Loucy (cell line): ENCODE results near the gene PTPRN2.

Source experiments
- H2AFZ ChIP-seq: fragments of 200-600 bp; sonication (generic); 2 replicates; pipeline ENCODE4 v1.6.0; 2016; ENCODE audit warnings: antibody characterized with exemption, mild to moderate bottlenecking, low read length, moderate library complexity
- H3F3A ChIP-seq: fragments of 200-600 bp; 2 replicates; pipeline ENCODE4 v1.6.0; 2016; ENCODE audit warnings: antibody characterized with exemption, low read depth, mild to moderate bottlenecking
- H3K27me3 ChIP-seq: fragments of 200-600 bp; sonication (generic); 2 replicates; pipeline ENCODE4 v1.6.1; 2014; ENCODE audit warnings: low read length, mild to moderate bottlenecking; ENCODE audit not compliant: insufficient read depth, poor library complexity, severe bottlenecking
- H3K36me3 ChIP-seq: fragments of 200-600 bp; sonication (generic); 2 replicates; pipeline ENCODE4 v1.6.1; 2016; ENCODE audit warnings: low read length; ENCODE audit not compliant: insufficient read depth
- H3K4me1 ChIP-seq: fragments of 200-600 bp; sonication (generic); 2 replicates; pipeline ENCODE4 v1.5.1; 2014; ENCODE audit warnings: low read length, mild to moderate bottlenecking; ENCODE audit not compliant: insufficient read depth, poor library complexity, severe bottlenecking
- H3K4me2 ChIP-seq: fragments of 200-600 bp; sonication (generic); 2 replicates; pipeline ENCODE4 v1.6.0; 2014; ENCODE audit warnings: antibody characterized with exemption, low read length, low read depth, mild to moderate bottlenecking; ENCODE audit not compliant: poor library complexity, severe bottlenecking
- H3K4me3 ChIP-seq: fragments of 200-600 bp; sonication (generic); 2 replicates; pipeline ENCODE4 v1.5.1; 2014; ENCODE audit warnings: low read length, mild to moderate bottlenecking, mixed read lengths; ENCODE audit not compliant: poor library complexity, severe bottlenecking
- H3K79me2 ChIP-seq: fragments of 200-600 bp; sonication (generic); 2 replicates; pipeline ENCODE4 v1.6.1; 2014; ENCODE audit warnings: low read length; ENCODE audit not compliant: insufficient read depth
- H3K9ac ChIP-seq: fragments of 200-600 bp; sonication (generic); 2 replicates; pipeline ENCODE4 v1.6.0; 2014; ENCODE audit warnings: mild to moderate bottlenecking, low read depth, low read length, moderate library complexity; ENCODE audit not compliant: poor library complexity, severe bottlenecking
- H3K9me2 ChIP-seq: fragments of 200-600 bp; sonication (generic); replicated peaks from 2 replicates; pipeline ENCODE4 v1.6.1; 2016; ENCODE audit warnings: low read depth, low read length, mixed read lengths
- H3K9me3 ChIP-seq: fragments of 200-600 bp; sonication (generic); 2 replicates; pipeline ENCODE4 v1.6.1; 2014; ENCODE audit warnings: mild to moderate bottlenecking, antibody characterized with exemption, low read length, low read depth; ENCODE audit not compliant: insufficient read depth
- H4K20me1 ChIP-seq: fragments of 200-600 bp; sonication (generic); 2 replicates; pipeline ENCODE4 v1.6.0; 2014; ENCODE audit warnings: antibody characterized with exemption, low read length, mild to moderate bottlenecking; ENCODE audit not compliant: insufficient read depth, poor library complexity, severe bottlenecking
- EZH2phosphoT487 ChIP-seq: fragments of 200-600 bp; IDR thresholded peaks from 2 replicates; pipeline ENCODE4 v1.6.1; 2018; ENCODE audit warnings: antibody characterized with exemption, mild to moderate bottlenecking, moderate library complexity, borderline replicate concordance
- TF ChIP-seq, protein P1 (sequence below): fragments of 200-600 bp; sonication (generic); conservative IDR thresholded peaks from 2 replicates; pipeline ENCODE4 v1.5.1; 2014; ENCODE audit warnings: mild to moderate bottlenecking, antibody characterized with exemption, low read length

Gene PTPRN2

DNA sequence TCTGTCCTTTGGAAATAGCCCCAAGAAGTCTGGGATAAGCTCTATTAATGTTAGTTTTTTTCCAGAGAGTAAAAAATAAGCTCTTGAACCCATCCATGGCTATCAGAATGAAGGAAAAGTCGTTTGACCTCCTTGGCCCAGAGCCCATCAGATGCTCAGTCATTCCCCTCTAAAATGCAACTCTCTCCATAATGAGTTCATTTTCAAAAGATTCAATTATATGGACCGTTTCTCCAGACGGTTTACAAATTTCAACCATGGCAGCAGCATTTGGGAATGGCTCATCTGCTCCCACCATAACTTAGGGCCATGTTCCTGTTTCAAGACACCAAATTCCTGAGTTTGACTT is 220.0 kb downstream of the PTPRN2 start:
- Histone ChIP-seq H3K27me3 (no peaks in the 10 kb centered on the region), H3K9ac (no peak overlapping the region), H3K79me2 (no peaks in the 10 kb centered on the region), H4K20me1 (no peaks in the 10 kb centered on the region), H3K36me3 (no peaks in the 10 kb centered on the region), H3K4me1 (no peaks in the 10 kb centered on the region), H3K4me2 (no peak overlapping the region), H3K4me3 (no peak overlapping the region), H3F3A (no peaks in the 10 kb centered on the region), H3K9me3 (peaks cover 9% of the 10 kb centered on the region; the same call in 1 of the 2 replicates), H3K9me2 (no peaks in the 10 kb centered on the region), H2AFZ (no peak overlapping the region)
- no peak for TF ChIP-seq EZH2phosphoT487
- TF ChIP-seq, protein P1, sequence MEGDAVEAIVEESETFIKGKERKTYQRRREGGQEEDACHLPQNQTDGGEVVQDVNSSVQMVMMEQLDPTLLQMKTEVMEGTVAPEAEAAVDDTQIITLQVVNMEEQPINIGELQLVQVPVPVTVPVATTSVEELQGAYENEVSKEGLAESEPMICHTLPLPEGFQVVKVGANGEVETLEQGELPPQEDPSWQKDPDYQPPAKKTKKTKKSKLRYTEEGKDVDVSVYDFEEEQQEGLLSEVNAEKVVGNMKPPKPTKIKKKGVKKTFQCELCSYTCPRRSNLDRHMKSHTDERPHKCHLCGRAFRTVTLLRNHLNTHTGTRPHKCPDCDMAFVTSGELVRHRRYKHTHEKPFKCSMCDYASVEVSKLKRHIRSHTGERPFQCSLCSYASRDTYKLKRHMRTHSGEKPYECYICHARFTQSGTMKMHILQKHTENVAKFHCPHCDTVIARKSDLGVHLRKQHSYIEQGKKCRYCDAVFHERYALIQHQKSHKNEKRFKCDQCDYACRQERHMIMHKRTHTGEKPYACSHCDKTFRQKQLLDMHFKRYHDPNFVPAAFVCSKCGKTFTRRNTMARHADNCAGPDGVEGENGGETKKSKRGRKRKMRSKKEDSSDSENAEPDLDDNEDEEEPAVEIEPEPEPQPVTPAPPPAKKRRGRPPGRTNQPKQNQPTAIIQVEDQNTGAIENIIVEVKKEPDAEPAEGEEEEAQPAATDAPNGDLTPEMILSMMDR = no peak

DNA sequence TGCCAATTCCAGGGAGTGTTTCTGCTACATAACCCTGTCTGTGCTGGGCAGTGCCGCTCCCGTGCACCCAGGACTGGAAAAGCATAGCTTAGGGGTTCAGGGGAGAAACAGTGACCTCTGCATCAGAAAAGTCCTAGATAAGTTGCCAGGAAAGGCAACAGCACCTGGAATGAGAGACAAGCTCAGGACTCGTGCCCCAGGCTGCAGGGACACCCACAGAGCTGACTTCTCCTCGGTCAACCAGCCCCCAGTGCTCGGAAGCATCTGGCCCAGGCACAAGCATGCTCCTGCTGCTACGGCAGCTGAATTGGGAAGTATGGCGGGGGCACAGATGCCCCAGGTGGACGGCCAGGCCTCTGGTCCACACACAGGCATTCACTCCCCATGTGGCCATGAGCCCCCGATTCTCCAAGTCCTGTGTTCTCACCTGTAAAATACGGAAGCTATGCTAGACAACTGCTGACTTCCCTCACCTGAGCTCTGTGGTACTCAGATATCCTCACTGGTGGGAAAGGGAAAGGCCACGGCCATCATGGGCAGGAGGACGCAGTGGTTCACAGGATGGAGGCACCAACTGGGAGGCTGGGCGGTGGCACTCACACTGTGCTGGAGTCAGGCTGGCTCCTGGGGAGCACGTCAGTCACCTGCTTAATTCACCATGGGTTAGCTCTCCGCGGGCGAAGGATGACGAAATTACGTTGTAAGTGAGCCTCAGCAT is 220.5 kb downstream of the PTPRN2 start:
- no peak for TF ChIP-seq EZH2phosphoT487
- TF ChIP-seq, protein P1 = no peak
- Histone ChIP-seq H2AFZ (no peak overlapping the region), H3K36me3 (no peaks in the 10 kb centered on the region), H3K4me2 (no peak overlapping the region), H3K4me3 (no peak overlapping the region), H3K9me2 (no peaks in the 10 kb centered on the region), H4K20me1 (no peaks in the 10 kb centered on the region), H3K79me2 (no peaks in the 10 kb centered on the region), H3K9me3 (peaks cover 9% of the 10 kb centered on the region; the same call in 1 of the 2 replicates), H3K4me1 (no peaks in the 10 kb centered on the region), H3K9ac (no peak overlapping the region), H3F3A (no peaks in the 10 kb centered on the region), H3K27me3 (no peaks in the 10 kb centered on the region)

DNA sequence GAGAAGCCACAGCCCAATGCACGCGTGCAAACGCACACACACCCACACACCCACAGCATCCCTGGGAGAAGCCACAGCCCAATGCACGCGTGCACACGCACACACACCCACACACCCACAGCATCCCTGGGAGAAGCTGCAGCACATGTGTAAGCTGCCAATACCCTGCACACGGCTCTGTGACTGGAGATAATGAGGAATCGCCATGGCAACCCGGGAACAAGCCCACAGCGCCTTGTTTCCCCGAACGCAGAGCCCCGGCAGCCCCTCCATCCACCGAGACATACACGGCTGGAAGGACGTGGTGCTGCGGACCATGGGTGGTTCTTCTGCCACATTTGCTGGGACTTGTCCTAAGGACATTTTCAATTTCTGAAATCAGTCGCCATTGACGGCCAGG is 221.3 kb downstream of the PTPRN2 start:
- H2AFZ ChIP-seq = no peak overlapping the region
- H3K36me3 ChIP-seq = no peaks in the 10 kb centered on the region
- no peak overlapping the region for H3K9ac ChIP-seq
- H3K27me3 ChIP-seq = no peaks in the 10 kb centered on the region
- no peaks in the 10 kb centered on the region for H3F3A ChIP-seq
- no peaks in the 10 kb centered on the region for H3K4me1 ChIP-seq
- H3K9me2 ChIP-seq = no peaks in the 10 kb centered on the region
- H3K4me2 ChIP-seq = no peak overlapping the region
- no peaks in the 10 kb centered on the region for H4K20me1 ChIP-seq
- no peak for TF ChIP-seq EZH2phosphoT487
- peaks cover 9% of the 10 kb centered on the region; the same call in 1 of the 2 replicates for H3K9me3 ChIP-seq
- no peaks in the 10 kb centered on the region for H3K79me2 ChIP-seq
- H3K4me3 ChIP-seq = no peak overlapping the region

DNA sequence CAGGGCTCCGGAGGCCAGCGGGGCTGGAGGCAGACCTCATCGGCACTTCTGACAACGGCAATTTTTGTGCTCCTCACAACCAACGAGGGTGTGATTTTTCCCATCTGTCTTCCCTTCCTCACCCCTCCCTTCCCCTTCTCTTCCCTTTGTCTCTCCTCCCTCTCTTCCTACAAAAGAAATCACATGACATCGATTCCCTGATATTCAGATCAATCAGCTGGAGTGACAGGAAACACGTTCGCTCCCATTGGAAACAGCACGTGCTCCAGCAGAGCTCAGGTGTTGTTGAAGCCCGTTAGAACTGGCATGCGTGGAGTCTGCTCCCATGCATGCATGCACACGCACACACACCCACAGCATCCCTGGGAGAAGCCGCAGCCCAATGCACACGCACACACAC is 222.4 kb downstream of the PTPRN2 start:
- Histone ChIP-seq H4K20me1 (no peaks in the 10 kb centered on the region), H3K27me3 (no peaks in the 10 kb centered on the region)

More for the DNA sequence above, 222.4 kb downstream of the PTPRN2 start:
- TF ChIP-seq, protein P1 = no peak
- TF ChIP-seq EZH2phosphoT487 = no peak
- Histone ChIP-seq H3K79me2 (no peaks in the 10 kb centered on the region), H3K9me3 (peaks cover 12% of the 10 kb centered on the region; the same call in 1 of the 2 replicates), H3F3A (no peaks in the 10 kb centered on the region), H2AFZ (no peak overlapping the region), H3K4me1 (no peaks in the 10 kb centered on the region), H3K4me2 (no peak overlapping the region), H3K4me3 (no peak overlapping the region), H3K9me2 (no peaks in the 10 kb centered on the region), H3K9ac (no peak overlapping the region), H3K36me3 (no peaks in the 10 kb centered on the region)
